Daoy (cell line): ENCODE measurements around the gene EXOC2. TPM values are rescaled to one million over a fixed set of nuclear protein-coding genes. Genes with fewer than 3 reads are reported as not detected.
"Not testable (repeated sequence)": the region's sequence is repeated elsewhere in the genome, so short reads cannot be mapped to it uniquely, and the experiment has no call there.

Experiments
- DNase-seq: peaks from one replicate; pipeline ENCODE4 v3.0.0-alpha.2; 2015; ENCODE audit warnings: low read depth
- total RNA-seq: library from RNA; depleted of rRNA; stranded (reverse); fragments of >200 nt; shearing (Covaris generic); gene quantifications from 2 replicates; pipeline ENCODE4 v1.2.3, GENCODE V29; 2014

EXOC2 gene
- total RNA-seq, 1 experiment from 2014 or later: 46.2 TPM

- peak; percentile 76 for DNase-seq
These were observed 17.9 kb upstream of the EXOC2 start for GRCh38 chr6:710601-711571.

- DNase-seq: no peak
These were observed 16.6 kb upstream of the EXOC2 start for GRCh38 chr6:709471-710056.

DNA sequence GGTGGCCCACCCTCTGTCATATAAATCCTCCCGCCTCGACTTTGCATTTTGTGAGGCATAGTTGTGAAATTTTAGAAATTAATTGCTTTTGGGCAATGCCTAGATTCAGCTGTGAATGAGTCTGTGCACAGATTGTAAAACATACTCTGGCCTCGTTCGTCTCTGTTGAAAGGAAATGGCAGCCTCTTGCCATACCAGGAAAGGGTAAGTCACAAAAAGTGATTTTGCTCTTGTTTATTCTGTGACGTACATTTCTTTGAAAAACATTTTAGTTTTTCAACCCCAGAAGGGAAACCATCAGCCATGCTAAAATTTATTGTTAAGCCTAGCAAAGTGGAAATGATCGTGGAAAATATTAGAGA, 15.3 kb upstream of the EXOC2 start:
- no peak for DNase-seq

- DNase-seq: no peak
These were observed 14.8 kb upstream of the EXOC2 start for GRCh38 chr6:707576-708236.

DNA sequence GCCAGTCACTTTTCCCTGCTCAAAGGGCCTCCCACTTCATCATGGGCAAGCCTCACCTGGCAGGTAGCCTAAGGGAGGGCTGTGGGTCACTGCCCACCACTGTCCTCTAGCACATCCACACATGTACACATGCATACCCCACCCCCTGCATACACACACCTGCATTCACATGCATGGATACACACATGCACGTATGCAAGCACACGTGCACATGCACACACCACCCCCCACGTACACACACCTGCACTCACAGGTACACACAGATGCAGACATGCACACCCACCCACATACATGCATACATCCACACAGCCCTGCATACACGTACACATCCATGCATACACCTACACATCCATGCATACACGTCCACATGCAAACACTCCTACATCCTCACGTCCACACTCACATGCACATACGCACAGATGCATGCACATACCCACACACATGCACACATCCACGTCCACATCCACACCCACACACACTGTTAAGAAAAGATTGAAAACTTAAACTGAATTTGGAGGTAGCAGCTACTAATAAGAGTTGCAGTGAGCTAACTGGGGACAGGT, 14.0 kb upstream of the EXOC2 start:
- no peak for DNase-seq

- DNase-seq: peak; percentile 48
These were observed 13.2 kb upstream of the EXOC2 start for GRCh38 chr6:706146-706545.

DNA sequence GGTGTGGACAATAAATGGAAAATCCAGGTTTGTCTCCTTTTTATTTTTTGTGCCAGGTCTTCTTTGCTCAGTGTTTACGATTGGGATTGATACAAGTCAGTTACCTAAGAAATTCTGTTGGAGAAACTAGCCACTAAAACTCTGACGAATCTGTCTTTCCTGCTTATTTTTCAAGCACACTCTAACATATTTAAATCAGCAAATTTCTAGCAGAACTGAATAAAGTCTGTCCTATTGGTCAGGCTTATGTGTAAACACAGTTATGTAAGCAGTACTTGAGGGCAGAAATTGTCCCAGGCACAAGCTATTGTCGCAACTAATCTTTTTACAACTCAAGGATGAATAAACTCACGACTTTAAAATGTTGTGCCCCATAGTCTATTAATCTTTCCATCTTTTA, 12.1 kb upstream of the EXOC2 start:
- DNase-seq: no peak

GRCh38 chr6:704046-704445, 11.1 kb upstream of the EXOC2 start:
- DNase-seq: peak; percentile 26

GRCh38 chr6:703552-703951, 10.6 kb upstream of the EXOC2 start:
- peak; percentile 26 for DNase-seq

GRCh38 chr6:701700-702479, 9.0 kb upstream of the EXOC2 start:
- DNase-seq: no peak

GRCh38 chr6:701215-701614, 8.3 kb upstream of the EXOC2 start:
- no peak for DNase-seq

DNA sequence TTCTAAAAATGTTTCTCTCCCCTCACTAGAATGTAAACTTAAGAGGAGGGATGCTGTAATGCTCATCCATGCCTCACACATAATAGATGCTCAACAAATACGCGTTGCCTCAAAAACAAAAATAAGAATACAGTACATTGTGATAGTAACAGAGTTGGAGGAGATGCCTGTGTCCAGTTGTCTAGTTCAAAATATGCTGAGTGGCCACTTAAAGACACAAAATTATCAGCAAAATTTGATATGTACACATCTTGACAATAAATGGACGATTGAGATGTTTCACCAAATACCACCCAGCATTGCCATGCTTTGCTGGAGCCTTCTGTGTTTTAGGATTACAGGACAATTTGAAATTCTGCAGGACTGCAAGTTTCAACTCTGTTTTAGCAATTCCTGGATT, 7.6 kb upstream of the EXOC2 start:
- DNase-seq: no peak

- DNase-seq: no peak
These were observed 6.4 kb upstream of the EXOC2 start for GRCh38 chr6:699319-699718.

GRCh38 chr6:694431-695126, 1.6 kb upstream of the EXOC2 start:
- DNase-seq: not testable (repeated sequence)

DNA sequence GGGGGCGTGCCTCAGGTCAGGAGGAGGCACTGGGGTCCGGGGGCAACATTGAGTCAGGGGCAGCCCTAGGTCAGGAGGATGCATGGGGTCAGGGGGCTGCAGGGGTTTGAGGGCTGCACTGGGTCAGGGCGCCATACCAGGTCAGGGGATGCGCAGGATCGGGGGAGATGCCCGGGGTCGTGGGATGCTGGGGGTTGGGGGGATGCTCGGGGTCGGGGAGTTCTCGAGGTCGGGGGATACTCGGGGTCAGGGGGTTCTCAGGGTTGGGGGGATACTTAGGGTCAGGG, 727 bp upstream of the EXOC2 start:
- DNase-seq: no peak

GRCh38 chr6:692356-692851, 535 bp downstream of the EXOC2 start:
- peak; percentile 72 for DNase-seq

GRCh38 chr6:689223-689622, 3.7 kb downstream of the EXOC2 start:
- DNase-seq: no peak

DNA sequence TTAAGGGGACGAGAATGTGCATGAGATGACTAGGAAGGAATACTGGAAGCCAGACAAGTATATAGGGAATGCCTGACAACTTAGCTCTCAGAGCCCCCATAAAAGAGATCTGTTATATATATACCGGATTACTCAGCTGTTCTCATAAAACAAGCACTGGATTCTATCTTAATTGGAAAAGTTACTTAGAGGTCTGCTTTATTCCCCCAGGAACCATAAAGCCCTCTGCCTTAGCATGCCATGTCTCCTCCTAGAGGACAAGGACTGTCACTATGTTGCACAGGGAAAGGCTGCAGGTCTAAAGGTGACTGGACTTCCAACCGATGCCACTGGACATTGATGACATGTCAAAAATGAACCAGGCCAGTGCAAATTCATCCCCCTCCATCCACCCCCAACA, 6.4 kb downstream of the EXOC2 start:
- DNase-seq: no peak

DNA sequence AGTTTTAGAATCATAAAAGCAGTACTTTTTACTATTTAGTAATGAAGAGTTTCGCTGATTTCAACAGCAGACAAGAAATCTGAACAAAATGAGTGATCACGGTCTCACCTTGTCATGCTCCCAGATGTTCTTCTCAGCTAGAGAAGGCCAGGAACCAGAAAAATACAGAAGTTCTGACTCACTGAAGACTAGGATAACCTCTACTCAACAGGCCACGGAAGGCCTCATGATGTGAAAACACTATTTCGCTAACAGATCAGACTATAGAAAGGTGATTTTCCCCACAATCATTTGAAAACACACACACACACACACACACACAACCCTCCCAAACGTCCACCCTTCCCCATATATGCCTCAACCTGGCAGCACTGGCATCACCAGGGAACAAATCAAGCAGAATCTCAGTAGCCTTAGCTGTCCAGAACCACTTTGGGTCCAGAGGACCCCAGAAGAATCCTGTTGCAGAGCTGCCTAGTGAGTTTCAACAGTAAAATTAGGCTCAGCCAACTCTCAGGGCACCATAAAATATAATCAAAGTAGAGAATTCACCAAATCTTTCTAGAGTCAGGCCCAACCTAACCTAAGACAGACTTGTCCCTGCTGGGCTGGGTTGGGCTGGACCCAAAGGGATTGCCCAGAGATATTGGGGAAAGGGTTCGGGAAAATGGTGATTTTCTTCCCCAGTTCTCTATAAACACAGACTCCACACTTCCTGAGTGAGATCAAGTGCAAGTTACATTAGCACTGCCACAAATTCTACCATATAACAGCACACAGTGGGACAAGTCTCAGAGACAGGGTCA, 7.9 kb downstream of the EXOC2 start:
- no peak for DNase-seq

DNA sequence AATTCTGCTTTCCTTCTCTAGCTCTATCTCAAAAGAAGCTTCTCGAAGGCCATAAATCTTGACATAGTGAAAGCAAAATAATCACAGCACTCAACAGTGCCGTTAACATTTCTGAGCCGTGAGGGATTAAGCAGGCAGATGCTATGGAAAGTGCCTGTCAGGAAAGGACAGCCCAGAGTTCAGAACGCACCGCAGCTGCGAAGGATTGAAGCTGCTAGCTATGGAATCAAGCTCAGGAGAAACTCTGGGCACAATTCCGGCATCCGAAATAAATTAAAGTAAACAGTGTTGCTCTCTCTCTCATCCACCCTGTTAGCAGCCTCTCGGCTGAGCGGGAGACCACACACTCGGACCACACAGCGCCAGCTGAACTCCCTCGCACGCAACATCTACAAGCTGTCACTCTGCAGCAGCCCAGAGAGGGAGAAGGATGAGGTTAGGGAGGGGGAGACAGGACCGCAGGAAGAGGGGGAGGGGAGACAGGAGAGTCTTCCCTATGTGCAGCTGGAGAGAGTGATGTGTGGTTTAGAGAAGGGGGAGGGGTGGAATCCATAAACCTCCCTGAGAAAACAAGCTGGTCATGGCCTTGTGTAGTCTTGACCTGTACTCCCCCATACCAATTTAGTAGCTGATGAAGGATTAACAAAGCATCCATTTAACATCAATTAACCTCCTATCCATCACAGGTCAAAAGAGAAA, 9.0 kb downstream of the EXOC2 start:
- peak; percentile 81 for DNase-seq
